Caco-2 (cell line): ENCODE data around the gene AGTRAP. TPM values are rescaled to one million over a fixed set of nuclear protein-coding genes. Genes with fewer than 3 reads are reported as not detected.

Experiments
- BruUV-seq: library from RNA; stranded (reverse); fragments of 400-500 nt; replicated peaks from 2 replicates; lab custom pipeline; 2021; lab: Mats Ljungman, UMichigan
- CTCF ChIA-PET: fragments of 300-600 bp; sonication (Branson Sonifier 250); formaldehyde crosslinking; loops from one replicate; lab custom pipeline; 2022; ENCODE audit warnings: antibody characterized with exemption; lab: Charles Lee
- POLR2A ChIA-PET: fragments of 300-600 bp; sonication (Branson Sonifier 250); formaldehyde crosslinking; loops from one replicate; lab custom pipeline; 2022; ENCODE audit warnings: antibody characterized with exemption; lab: Charles Lee
- DNase-seq, 2 experiments: peaks; one replicate each; pipeline versions ENCODE4 v3.0.0 to v3.0.0-alpha.2; 2020 to 2022
- H3K27me3 ChIP-seq: replicated peaks from 2 replicates; pipeline ENCODE4 v1.6.0; 2011; ENCODE audit warnings: low read length; ENCODE audit not compliant: control insufficient read depth, insufficient read depth
- H3K36me3 ChIP-seq: 2 replicates; pipeline ENCODE4 v1.5.1; 2011; ENCODE audit warnings: low read length; ENCODE audit not compliant: control insufficient read depth, insufficient read depth
- H3K4me1 ChIP-seq: fragments of 250-450 bp; sonication (Bioruptor Pico); 2 replicates; pipeline ENCODE4 v1.5.1; 2020; ENCODE audit warnings: mild to moderate bottlenecking
- H3K4me3 ChIP-seq: 2 replicates; pipeline ENCODE4 v1.5.1; 2011; ENCODE audit warnings: low read depth, mild to moderate bottlenecking, control low read depth, low read length
- H3K9me3 ChIP-seq: fragments of 250-450 bp; sonication (Bioruptor Pico); 2 replicates; pipeline ENCODE4 v1.5.1; 2020; ENCODE audit warnings: mild to moderate bottlenecking, moderate library complexity
- H3K27ac Mint-ChIP-seq: one replicate; pipeline ENCODE4 v1.8.0; 2022; ENCODE audit warnings: mixed read lengths; ENCODE audit not compliant: unreplicated experiment
- H3K27me3 Mint-ChIP-seq: one replicate; pipeline ENCODE4 v1.8.0; 2022; ENCODE audit warnings: mixed read lengths; ENCODE audit not compliant: insufficient read depth, unreplicated experiment
- H3K36me3 Mint-ChIP-seq: one replicate; pipeline ENCODE4 v1.8.0; 2022; ENCODE audit warnings: mild to moderate bottlenecking, mixed read lengths; ENCODE audit not compliant: insufficient read depth, unreplicated experiment
- H3K4me1 Mint-ChIP-seq: one replicate; pipeline ENCODE4 v1.8.0; 2022; ENCODE audit warnings: low read depth, mixed read lengths; ENCODE audit not compliant: unreplicated experiment
- H3K4me3 Mint-ChIP-seq: one replicate; pipeline ENCODE4 v1.8.0; 2022; ENCODE audit warnings: mild to moderate bottlenecking, moderate library complexity, mixed read lengths; ENCODE audit not compliant: unreplicated experiment
- H3K9me3 Mint-ChIP-seq: one replicate; pipeline ENCODE4 v1.8.0; 2022; ENCODE audit warnings: mixed read lengths; ENCODE audit not compliant: unreplicated experiment
- CTCF ChIP-seq, 2 experiments: fragments of 200-600 bp in 1 of 2; IDR thresholded peaks; 1 replicate in 1 of 2; 2 replicates in 1 of 2; pipeline versions ENCODE4 v1.5.1 to v1.8.0; 2011 to 2022; ENCODE audit warnings: antibody characterized with exemption in 1 of 2, control low read depth in 1 of 2, inconsistent platforms in 1 of 2, low read depth in 1 of 2, low read length in 1 of 2, mild to moderate bottlenecking in 1 of 2, moderate library complexity in 1 of 2; ENCODE audit not compliant: insufficient read depth in 1 of 2, severe bottlenecking in 1 of 2, unreplicated experiment in 1 of 2
- intact Hi-C: fragments of 100-400 bp; cut with micrococcal nuclease; formaldehyde crosslinking; loops from one replicate; pipeline ENCODE4 v1.10.0; 2022; ENCODE audit not compliant: unreplicated experiment
- total RNA-seq: library from RNA; stranded (reverse); gene quantifications from 2 replicates; pipeline ENCODE4 v1.2.3, GENCODE V29; 2022

The AGTRAP gene
- total RNA-seq, 1 experiment from 2014 or later = 44.4 TPM

- no TSS peak for BruUV-seq
- CTCF ChIA-PET = no interaction called here
Observed at GRCh38 chr1:11728126-11728806, 7.7 kb upstream of the AGTRAP start.

GRCh38 chr1:11729155-11729497, 6.8 kb upstream of the AGTRAP start:
- Histone ChIP-seq H3K36me3 (no peaks in the 10 kb centered on the region), H3K27me3 (no peaks in the 10 kb centered on the region), H3K4me3 (no peak overlapping the region), H3K9me3 (no peaks in the 10 kb centered on the region), H3K4me1 (no peaks in the 10 kb centered on the region)
- no peaks in the 10 kb centered on the region for H3K27me3 Mint-ChIP-seq
- intact Hi-C loops = no loop called here
- no peak for DNase-seq
- no peaks in the 10 kb centered on the region for H3K4me1 Mint-ChIP-seq
- ChIA-PET POLR2A (interaction anchor here (0.6 kb wide), 1 partner anchor 630 kb away, joined by 3 read pairs; the partner anchor contains the start of gene EXOSC10), CTCF (no interaction called here)
- BruUV-seq = no TSS peak
- no peak overlapping the region for H3K4me3 Mint-ChIP-seq
- no peak overlapping the region for H3K27ac Mint-ChIP-seq
- H3K36me3 Mint-ChIP-seq = no peaks in the 10 kb centered on the region
- no peak for TF ChIP-seq CTCF (IDR thresholded peaks at IDR 0.05; ENCODE audit: insufficient read depth in 1 of 2, low read depth in 1 of 2, low read length in 1 of 2, severe bottlenecking in 1 of 2, unreplicated experiment in 1 of 2)
- no peaks in the 10 kb centered on the region for H3K9me3 Mint-ChIP-seq

More at GRCh38 chr1:11728126-11728806, 7.7 kb upstream of the AGTRAP start:
- H3K4me1 ChIP-seq = no peaks in the 10 kb centered on the region
- no peaks in the 10 kb centered on the region for H3K9me3 Mint-ChIP-seq
- no peaks in the 10 kb centered on the region for H3K36me3 ChIP-seq
- POLR2A ChIA-PET = interaction anchor here (0.6 kb wide), 1 partner anchor 629 kb away, joined by 3 read pairs; the partner anchor contains the start of gene EXOSC10
- intact Hi-C loops = no loop called here
- no peak overlapping the region for H3K27ac Mint-ChIP-seq
- H3K36me3 Mint-ChIP-seq = no peaks in the 10 kb centered on the region
- no peaks in the 10 kb centered on the region for H3K27me3 ChIP-seq
- no peaks in the 10 kb centered on the region for H3K27me3 Mint-ChIP-seq
- no peak overlapping the region for H3K4me3 Mint-ChIP-seq
- no peak overlapping the region for H3K4me3 ChIP-seq
- TF ChIP-seq CTCF (IDR thresholded peaks at IDR 0.05; ENCODE audit: insufficient read depth in 1 of 2, low read depth in 1 of 2, low read length in 1 of 2, severe bottlenecking in 1 of 2, unreplicated experiment in 1 of 2) = no peak
- H3K9me3 ChIP-seq = no peaks in the 10 kb centered on the region
- DNase-seq = no peak
- no peaks in the 10 kb centered on the region for H3K4me1 Mint-ChIP-seq

GRCh38 chr1:11729498-11730428, 6.2 kb upstream of the AGTRAP start:
- no peaks in the 10 kb centered on the region for H3K9me3 ChIP-seq
- Mint-ChIP-seq H3K27me3 (no peaks in the 10 kb centered on the region), H3K27ac (no peak overlapping the region), H3K9me3 (no peaks in the 10 kb centered on the region), H3K36me3 (no peaks in the 10 kb centered on the region), H3K4me3 (no peak overlapping the region), H3K4me1 (no peaks in the 10 kb centered on the region)
- H3K27me3 ChIP-seq = no peaks in the 10 kb centered on the region
- H3K4me3 ChIP-seq = no peak overlapping the region
- no peak for DNase-seq
- no peaks in the 10 kb centered on the region for H3K36me3 ChIP-seq
- BruUV-seq = no TSS peak
- no peaks in the 10 kb centered on the region for H3K4me1 ChIP-seq
- ChIA-PET POLR2A (no interaction called here), CTCF (no interaction called here)
- intact Hi-C loops = loop anchor here (10.0 kb wide), 1 partner anchor 75 kb away; the partner anchor contains the start of genes CLCN6 and MTHFR
- no peak for TF ChIP-seq CTCF (IDR thresholded peaks at IDR 0.05; ENCODE audit: insufficient read depth in 1 of 2, low read depth in 1 of 2, low read length in 1 of 2, severe bottlenecking in 1 of 2, unreplicated experiment in 1 of 2)
